SU-DHL-6 (cell line): ENCODE results near the gene GTF3A.

Experiments used
- H2AFZ ChIP-seq: fragments of 200-600 bp; sonication (generic); 2 replicates; pipeline ENCODE4 v1.6.1; 2014; ENCODE audit warnings: low read depth, mild to moderate bottlenecking, moderate library complexity, mixed read lengths, antibody characterized with exemption, low read length; ENCODE audit not compliant: severe bottlenecking
- H3F3A ChIP-seq: fragments of 200-600 bp; shearing (Covaris generic); 2 replicates; pipeline ENCODE4 v1.6.0; 2016; ENCODE audit warnings: antibody characterized with exemption, mild to moderate bottlenecking; ENCODE audit not compliant: insufficient read depth
- H3K27ac ChIP-seq: fragments of 200-600 bp; sonication (generic); 2 replicates; pipeline ENCODE4 v1.5.1; 2016; ENCODE audit warnings: low read depth, mild to moderate bottlenecking, low read length, moderate library complexity, mixed read lengths
- H3K27me3 ChIP-seq: fragments of 200-600 bp; sonication (generic), shearing (Covaris generic); 2 replicates; pipeline ENCODE4 v1.6.0; 2014; ENCODE audit warnings: mild to moderate bottlenecking, low read length
- H3K36me3 ChIP-seq: fragments of 200-600 bp; sonication (generic); 2 replicates; pipeline ENCODE4 v1.6.1; 2014; ENCODE audit warnings: mild to moderate bottlenecking, low read length, mixed read lengths
- H3K4me2 ChIP-seq: fragments of 300-600, 200-600 bp; shearing (Covaris generic), sonication (generic); 2 replicates; pipeline ENCODE4 v1.6.0; 2014; ENCODE audit warnings: low read length, low read depth, mild to moderate bottlenecking; ENCODE audit not compliant: poor library complexity, severe bottlenecking
- H3K4me3 ChIP-seq: fragments of 200-600 bp; sonication (generic); 2 replicates; pipeline ENCODE4 v1.5.1; 2014; ENCODE audit warnings: antibody characterized with exemption, low read length, mild to moderate bottlenecking, mixed read lengths; ENCODE audit not compliant: insufficient read depth, poor library complexity, severe bottlenecking
- H3K79me2 ChIP-seq: fragments of 200-600 bp; sonication (generic); 2 replicates; pipeline ENCODE4 v1.6.1; 2014; ENCODE audit warnings: mild to moderate bottlenecking, low read length, moderate library complexity; ENCODE audit not compliant: insufficient read depth
- H3K9ac ChIP-seq: fragments of 200-600 bp; sonication (generic); 2 replicates; pipeline ENCODE4 v1.7.0; 2014; ENCODE audit warnings: mild to moderate bottlenecking, low read length
- H3K9me2 ChIP-seq: fragments of 200-600 bp; sonication (generic); replicated peaks from 2 replicates; pipeline ENCODE4 v1.6.1; 2014; ENCODE audit warnings: low read length; ENCODE audit not compliant: insufficient read depth
- H3K9me3 ChIP-seq: fragments of 200-600 bp; sonication (generic); 2 replicates; pipeline ENCODE4 v1.6.1; 2014; ENCODE audit warnings: low read length, mixed read lengths; ENCODE audit not compliant: insufficient read depth
- H4K20me1 ChIP-seq: fragments of 200-600 bp; sonication (generic); 2 replicates; pipeline ENCODE4 v1.6.1; 2014; ENCODE audit warnings: low read depth, mild to moderate bottlenecking, antibody characterized with exemption, low read length, moderate library complexity, mixed read lengths
- CTCF ChIP-seq: fragments of 200-600 bp; sonication (generic); IDR thresholded peaks from one replicate; pipeline ENCODE4 v1.5.1; 2017; ENCODE audit warnings: antibody characterized with exemption, mild to moderate bottlenecking, low read length, moderate library complexity; ENCODE audit not compliant: insufficient read depth, poor library complexity, severe bottlenecking
- EZH2phosphoT487 ChIP-seq: fragments of 200-600 bp; sonication (generic), shearing (Covaris generic); conservative IDR thresholded peaks from 2 replicates; pipeline ENCODE4 v1.6.1; 2018; ENCODE audit warnings: mild to moderate bottlenecking, antibody characterized with exemption, low read length, moderate library complexity, mixed read lengths

Gene GTF3A

GRCh38 chr13:27481766-27482165 lies 57.3 kb downstream of the GTF3A start:
- Histone ChIP-seq H3K9ac (no peak overlapping the region), H4K20me1 (no peaks in the 10 kb centered on the region), H3K4me2 (no peak overlapping the region)

GRCh38 chr13:27482983-27483382 lies 58.6 kb downstream of the GTF3A start:
- H3K9me2 ChIP-seq, result no peaks in the 10 kb centered on the region
- peak overlapping the region; percentile 13 for H3K4me2 ChIP-seq
- H4K20me1 ChIP-seq, result no peaks in the 10 kb centered on the region
- no peak overlapping the region for H3K4me3 ChIP-seq
- H3K36me3 ChIP-seq, result no peaks in the 10 kb centered on the region
- H3K27ac ChIP-seq, result no peak overlapping the region
- peak overlapping the region; percentile 7 for H2AFZ ChIP-seq
- no peaks in the 10 kb centered on the region for H3K79me2 ChIP-seq
- H3K9ac ChIP-seq, result no peak overlapping the region
- no peaks in the 10 kb centered on the region for H3K9me3 ChIP-seq
- TF ChIP-seq CTCF (no peak), EZH2phosphoT487 (no peak)
- H3F3A ChIP-seq, result no peaks in the 10 kb centered on the region
- H3K27me3 ChIP-seq, result no peaks in the 10 kb centered on the region

More at GRCh38 chr13:27481766-27482165, 57.3 kb downstream of the GTF3A start:
- Histone ChIP-seq H2AFZ (no peak overlapping the region), H3K4me3 (no peak overlapping the region), H3K9me2 (no peaks in the 10 kb centered on the region), H3K27ac (no peak overlapping the region), H3F3A (no peaks in the 10 kb centered on the region), H3K36me3 (no peaks in the 10 kb centered on the region), H3K79me2 (no peaks in the 10 kb centered on the region), H3K9me3 (no peaks in the 10 kb centered on the region), H3K27me3 (no peaks in the 10 kb centered on the region)
- peak; percentile 66 for TF ChIP-seq CTCF
- TF ChIP-seq EZH2phosphoT487, result no peak

GRCh38 chr13:27483421-27483820 lies 59.0 kb downstream of the GTF3A start:
- no peak overlapping the region for H2AFZ ChIP-seq
- H3K36me3 ChIP-seq, result no peaks in the 10 kb centered on the region
- H3K79me2 ChIP-seq, result no peaks in the 10 kb centered on the region
- no peaks in the 10 kb centered on the region for H3K27me3 ChIP-seq
- H3K9me2 ChIP-seq, result no peaks in the 10 kb centered on the region
- no peaks in the 10 kb centered on the region for H3K9me3 ChIP-seq
- H3K4me3 ChIP-seq, result no peak overlapping the region
- H3K27ac ChIP-seq, result no peak overlapping the region
- TF ChIP-seq EZH2phosphoT487 (no peak), CTCF (no peak)
- no peaks in the 10 kb centered on the region for H3F3A ChIP-seq
- no peak overlapping the region for H3K9ac ChIP-seq
- H3K4me2 ChIP-seq, result no peak overlapping the region
- H4K20me1 ChIP-seq, result no peaks in the 10 kb centered on the region
